IMR-90 (cell line): ENCODE measurements around the gene MINDY1. TPM values are rescaled to one million over a fixed set of nuclear protein-coding genes. Genes with fewer than 3 reads are reported as not detected.

Experiments used
- ATAC-seq: fragments of 200-7000 bp; cut with Tn5 transposase; 2 replicates; pipeline ENCODE4 v1.9.1; 2020; ENCODE audit warnings: low read depth, mild to moderate bottlenecking, moderate library complexity
- BruUV-seq: library from RNA; stranded (reverse); fragments of 400-500 nt; replicated peaks from 2 replicates; lab custom pipeline; 2021; lab: Mats Ljungman, UMichigan
- CTCF ChIA-PET: fragments of 300-600 bp; formaldehyde crosslinking; extraction: SDS; loops from one replicate; lab custom pipeline; 2021; ENCODE audit warnings: antibody characterized with exemption; lab: Yijun Ruan, JAX
- POLR2A ChIA-PET: fragments of 300-600 bp; sonication (Branson Sonifier 250); formaldehyde crosslinking; loops from one replicate; lab custom pipeline; 2022; ENCODE audit warnings: antibody characterized with exemption; ENCODE audit not compliant: unreplicated experiment; lab: Charles Lee
- DNase-seq: peaks from one replicate; pipeline ENCODE4 v3.0.0; 2013
- H2AFZ ChIP-seq: replicated peaks from 2 replicates; pipeline ENCODE3; 2013; ENCODE audit warnings: low read length, mild to moderate bottlenecking; ENCODE audit not compliant: poor library complexity
- H2AK5ac ChIP-seq: 2 replicates; pipeline ENCODE4 v1.6.1; 2013; ENCODE audit warnings: low read depth, low read length, inconsistent platforms
- H2AK9ac ChIP-seq: replicated peaks from 2 replicates; pipeline ENCODE3; 2013; ENCODE audit warnings: mild to moderate bottlenecking, low read depth, low read length, moderate library complexity; ENCODE audit not compliant: poor library complexity
- H2BK120ac ChIP-seq: 2 replicates; pipeline ENCODE4 v1.6.1; 2013; ENCODE audit warnings: low read depth, low read length, inconsistent platforms
- H2BK15ac ChIP-seq: 3 replicates; pipeline ENCODE4 v1.6.1; 2013; ENCODE audit warnings: low read depth, low read length, inconsistent platforms
- H2BK20ac ChIP-seq: 2 replicates; pipeline ENCODE4 v1.6.1; 2013; ENCODE audit warnings: low read depth, mild to moderate bottlenecking, inconsistent platforms, low read length, moderate library complexity
- H2BK5ac ChIP-seq: 2 replicates; pipeline ENCODE4 v1.6.1; 2013; ENCODE audit warnings: mild to moderate bottlenecking, low read depth, low read length, inconsistent platforms; ENCODE audit not compliant: poor library complexity, severe bottlenecking
- H3K14ac ChIP-seq: replicated peaks from 2 replicates; pipeline ENCODE4 v1.6.1; 2013; ENCODE audit warnings: low read depth, low read length, inconsistent platforms
- H3K18ac ChIP-seq: 2 replicates; pipeline ENCODE4 v1.6.1; 2013; ENCODE audit warnings: low read depth, low read length, control low read depth
- H3K23ac ChIP-seq: 2 replicates; pipeline ENCODE4 v1.6.1; 2013; ENCODE audit warnings: low read depth, low read length, inconsistent platforms
- H3K27ac ChIP-seq: 2 replicates; pipeline ENCODE4 v1.5.1; 2013; ENCODE audit warnings: mild to moderate bottlenecking, control low read depth, low read length; ENCODE audit not compliant: insufficient read depth
- H3K27me3 ChIP-seq: 2 replicates; pipeline ENCODE4 v1.6.1; 2013; ENCODE audit warnings: low read length; ENCODE audit not compliant: control insufficient read depth, insufficient read depth
- H3K36me3 ChIP-seq: 2 replicates; pipeline ENCODE4 v1.6.1; 2013; ENCODE audit warnings: low read length, mixed read lengths; ENCODE audit not compliant: control insufficient read depth, insufficient read depth
- H3K4ac ChIP-seq: 2 replicates; pipeline ENCODE4 v1.6.1; 2013; ENCODE audit warnings: low read depth, low read length, inconsistent platforms
- H3K4me1 ChIP-seq: 2 replicates; pipeline ENCODE4 v1.6.1; 2013; ENCODE audit warnings: low read length, mixed read lengths; ENCODE audit not compliant: control insufficient read depth, insufficient read depth
- H3K4me2 ChIP-seq: 2 replicates; pipeline ENCODE4 v1.6.1; 2013; ENCODE audit warnings: low read depth, mild to moderate bottlenecking, control low read depth, low read length, moderate library complexity
- H3K4me3 ChIP-seq: 2 replicates; pipeline ENCODE4 v1.5.1; 2013; ENCODE audit warnings: low read depth, mild to moderate bottlenecking, control low read depth, low read length, moderate library complexity; ENCODE audit not compliant: insufficient read depth
- H3K56ac ChIP-seq: 2 replicates; pipeline ENCODE4 v1.6.1; 2013; ENCODE audit warnings: low read length, inconsistent platforms; ENCODE audit not compliant: insufficient read depth; ENCODE audit errors: extremely low read depth
- H3K79me1 ChIP-seq, 2 experiments: 2 replicates each; pipeline ENCODE4 v1.6.1; 2013; ENCODE audit warnings: low read length in 2 of 2, inconsistent platforms in 1 of 2, low read depth in 1 of 2
- H3K9ac ChIP-seq: 2 replicates; pipeline ENCODE4 v1.6.1; 2013; ENCODE audit warnings: low read depth, low read length, control low read depth
- H3K9me1 ChIP-seq: 2 replicates; pipeline ENCODE4 v1.6.1; 2013; ENCODE audit warnings: low read length, inconsistent platforms; ENCODE audit not compliant: insufficient read depth
- H3K9me3 ChIP-seq: 2 replicates; pipeline ENCODE4 v1.6.1; 2013; ENCODE audit warnings: low read length; ENCODE audit not compliant: control insufficient read depth, insufficient read depth
- H4K20me1 ChIP-seq: 2 replicates; pipeline ENCODE4 v1.6.1; 2013; ENCODE audit warnings: low read length, inconsistent platforms; ENCODE audit not compliant: insufficient read depth
- H4K5ac ChIP-seq: 2 replicates; pipeline ENCODE4 v1.6.1; 2013; ENCODE audit warnings: mild to moderate bottlenecking, low read depth, low read length, control low read depth
- H4K8ac ChIP-seq, 2 experiments: 2 replicates each; pipeline ENCODE4 v1.6.1; 2013; ENCODE audit warnings: low read depth in 2 of 2, low read length in 2 of 2, control low read depth in 1 of 2, inconsistent platforms in 1 of 2
- H4K91ac ChIP-seq: 2 replicates; pipeline ENCODE4 v1.6.1; 2013; ENCODE audit warnings: low read depth, low read length, inconsistent platforms; ENCODE audit not compliant: insufficient read depth
- BHLHE40 ChIP-seq: fragments of 150-350 bp; IDR thresholded peaks from 2 replicates; pipeline ENCODE4 v1.6.1; 2016; ENCODE audit warnings: mild to moderate bottlenecking, low read depth, low read length
- CEBPB ChIP-seq: IDR thresholded peaks from 2 replicates; pipeline ENCODE4 v1.6.1; 2012; ENCODE audit warnings: low read depth, low read length, improper control_type of control experiment
- CHD1 ChIP-seq: IDR thresholded peaks from 2 replicates; pipeline ENCODE4 v1.6.1; 2012; ENCODE audit warnings: low read depth, low read length, improper control_type of control experiment
- FOS ChIP-seq: fragments of 150-350 bp; IDR thresholded peaks from 2 replicates; pipeline ENCODE4 v1.6.1; 2016; ENCODE audit warnings: low read depth, low read length
- MAFK ChIP-seq: IDR thresholded peaks from 2 replicates; pipeline ENCODE4 v1.6.1; 2012; ENCODE audit warnings: low read depth, low read length, improper control_type of control experiment
- MXI1 ChIP-seq: IDR thresholded peaks from 2 replicates; pipeline ENCODE4 v1.6.1; 2012; ENCODE audit warnings: low read depth, mild to moderate bottlenecking, low read length, moderate library complexity, borderline replicate concordance
- NFE2L2 ChIP-seq: fragments of 150-350 bp; IDR thresholded peaks from 2 replicates; pipeline ENCODE4 v1.6.1; 2016; ENCODE audit warnings: low read depth, mild to moderate bottlenecking, low read length
- RAD21 ChIP-seq: IDR thresholded peaks from 2 replicates; pipeline ENCODE4 v1.6.1; 2012; ENCODE audit warnings: low read length, improper control_type of control experiment
- RCOR1 ChIP-seq: IDR thresholded peaks from 2 replicates; pipeline ENCODE4 v1.6.1; 2012; ENCODE audit warnings: mild to moderate bottlenecking, low read length, improper control_type of control experiment; ENCODE audit not compliant: insufficient replicate concordance
- RFX5 ChIP-seq: IDR thresholded peaks from 2 replicates; pipeline ENCODE4 v1.8.0; 2012; ENCODE audit warnings: low read depth, mild to moderate bottlenecking, low read length, moderate library complexity
- SMC3 ChIP-seq: fragments of 150-350 bp; IDR thresholded peaks from 2 replicates; pipeline ENCODE4 v1.6.1; 2016; ENCODE audit warnings: low read depth, mild to moderate bottlenecking, antibody characterized with exemption, low read length, moderate library complexity
- USF2 ChIP-seq: fragments of 150-350 bp; IDR thresholded peaks from 2 replicates; pipeline ENCODE4 v1.6.1; 2017; ENCODE audit warnings: mild to moderate bottlenecking, antibody characterized with exemption, low read length, low read depth
- WGBS, 2 experiments: methylation state at CpG; one replicate each; pipeline versions ENCODE4 v1.1.5 to v1.1.7; 2013; ENCODE audit warnings: missing lambda C conversion rate in 2 of 2; ENCODE audit not compliant: insufficient read length in 1 of 2; ENCODE audit errors: extremely low coverage in 2 of 2; 5-methylcytosine and 5-hydroxymethylcytosine counted together
- dilution Hi-C: fragments of 300-500 bp; cut with HindIII; formaldehyde crosslinking; loops from one replicate; pipeline ENCODE4 v1.14.3; 2018; ENCODE audit warnings: low sequenced_read_pairs; ENCODE audit not compliant: unreplicated experiment
- in situ Hi-C: fragments of 300-500 bp; cut with MboI; formaldehyde crosslinking; loops from 3 replicates; pipeline ENCODE4 v1.14.3; 2019; ENCODE audit warnings: low sequenced_read_pairs, inconsistent platforms, mixed read lengths
- intact Hi-C: fragments of 100-400 bp; cut with micrococcal nuclease; formaldehyde crosslinking; loops from 2 replicates; pipeline ENCODE4 v1.10.0; 2022
- polyA plus RNA-seq, 3 experiments: library from polyadenylated mRNA; depleted of rRNA; stranded (reverse); fragments of >200 nt; gene quantifications; 2 replicates each; pipeline ENCODE4 v1.2.3, GENCODE V29; 2012; ENCODE audit warnings: low replicate concordance in 1 of 3
- total RNA-seq: library from RNA; depleted of rRNA; stranded (reverse); fragments of >200 nt; gene quantifications from 2 replicates; pipeline ENCODE4 v1.2.3, GENCODE V29; 2012
- TF ChIP-seq, protein P1 (sequence below): conservative IDR thresholded peaks from 2 replicates; pipeline ENCODE4 v1.5.1; 2012; ENCODE audit warnings: mild to moderate bottlenecking, low read depth, low read length, improper control_type of control experiment

The MINDY1 gene
- total and polyA plus RNA-seq, 2 of the 4 experiments (the other 2 are of a cell fraction), result 6.6 to 7.3 TPM

- no peak overlapping the region for H4K8ac ChIP-seq
- ChIA-PET POLR2A (interaction anchor here (0.6 kb wide), 1 partner anchor 458 kb away, joined by 7 read pairs; no protein-coding TSS in a partner anchor), CTCF (interaction anchor here (0.9 to 4.3 kb wide), 2 partner anchors 11 to 38 kb away, joined by 4 to 24 read pairs; partner anchors contain the start of gene MINDY1)
- no peak for DNase-seq
- intact Hi-C loops (no loop called here), dilution Hi-C loops (no loop called here), in situ Hi-C loops (no loop called here)
- peak overlapping the region; percentile 58 for H2AFZ ChIP-seq
- ATAC-seq, result no peak
- H3K27me3 ChIP-seq, result no peaks in the 10 kb centered on the region
- H3K9me1 ChIP-seq, result peaks cover 8% of the 10 kb centered on the region; the same call in 1 of the 2 replicates
- no peaks in the 10 kb centered on the region for H3K79me1 ChIP-seq
- H3K4me2 ChIP-seq, result no peak overlapping the region
- H2BK120ac ChIP-seq, result no peak overlapping the region; the same call in 1 of the 2 replicates
- TF ChIP-seq MXI1 (no peak), CHD1 (no peak), RFX5 (no peak), RAD21 (no peak), RCOR1 (no peak), NFE2L2 (no peak), CEBPB (no peak), SMC3 (no peak), FOS (no peak), USF2 (no peak), MAFK (no peak), BHLHE40 (no peak)
- TF ChIP-seq, protein P1, sequence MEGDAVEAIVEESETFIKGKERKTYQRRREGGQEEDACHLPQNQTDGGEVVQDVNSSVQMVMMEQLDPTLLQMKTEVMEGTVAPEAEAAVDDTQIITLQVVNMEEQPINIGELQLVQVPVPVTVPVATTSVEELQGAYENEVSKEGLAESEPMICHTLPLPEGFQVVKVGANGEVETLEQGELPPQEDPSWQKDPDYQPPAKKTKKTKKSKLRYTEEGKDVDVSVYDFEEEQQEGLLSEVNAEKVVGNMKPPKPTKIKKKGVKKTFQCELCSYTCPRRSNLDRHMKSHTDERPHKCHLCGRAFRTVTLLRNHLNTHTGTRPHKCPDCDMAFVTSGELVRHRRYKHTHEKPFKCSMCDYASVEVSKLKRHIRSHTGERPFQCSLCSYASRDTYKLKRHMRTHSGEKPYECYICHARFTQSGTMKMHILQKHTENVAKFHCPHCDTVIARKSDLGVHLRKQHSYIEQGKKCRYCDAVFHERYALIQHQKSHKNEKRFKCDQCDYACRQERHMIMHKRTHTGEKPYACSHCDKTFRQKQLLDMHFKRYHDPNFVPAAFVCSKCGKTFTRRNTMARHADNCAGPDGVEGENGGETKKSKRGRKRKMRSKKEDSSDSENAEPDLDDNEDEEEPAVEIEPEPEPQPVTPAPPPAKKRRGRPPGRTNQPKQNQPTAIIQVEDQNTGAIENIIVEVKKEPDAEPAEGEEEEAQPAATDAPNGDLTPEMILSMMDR, result no peak
- H4K5ac ChIP-seq, result no peak overlapping the region
- no peaks in the 10 kb centered on the region for H4K20me1 ChIP-seq
- no peak overlapping the region for H3K23ac ChIP-seq
- H3K27ac ChIP-seq, result no peak overlapping the region
- H3K9ac ChIP-seq, result no peak overlapping the region
- H2AK5ac ChIP-seq, result no peak overlapping the region
- no peaks in the 10 kb centered on the region for H3K9me3 ChIP-seq
- H2BK20ac ChIP-seq, result no peak overlapping the region
- H4K91ac ChIP-seq, result no peak overlapping the region
- H3K56ac ChIP-seq, result no peak overlapping the region
- H3K4ac ChIP-seq, result no peak overlapping the region; the same call in 1 of the 2 replicates
- H2AK9ac ChIP-seq, result peak overlapping the region; percentile 87
- H3K4me3 ChIP-seq, result no peak overlapping the region
- BruUV-seq, result no TSS peak
- no peak overlapping the region for H2BK5ac ChIP-seq
- no peak overlapping the region for H2BK15ac ChIP-seq
- H3K14ac ChIP-seq, result no peak overlapping the region
- H3K4me1 ChIP-seq, result peaks cover 1% of the 10 kb centered on the region; the same call in 1 of the 2 replicates
- peaks cover 26% of the 10 kb centered on the region for H3K36me3 ChIP-seq
- H3K18ac ChIP-seq, result no peak overlapping the region
- WGBS, 2 experiments, result no CpG with 5 or more reads among the region's 4 CpGs
Measured at GRCh38 chr1:150995460-150995859, 11.2 kb downstream of the MINDY1 start.
